ENCODE data around the gene TTK. TPM values are rescaled to one million over a fixed set of nuclear protein-coding genes. Genes with fewer than 3 reads are reported as not detected.
"Not testable (repeated sequence)": the region's sequence is repeated elsewhere in the genome, so short reads cannot be mapped to it uniquely, and the experiment has no call there.

Gene TTK
- total RNA-seq, 2 experiments from 2014 or later: 46.0 to 49.5 TPM

- H2AFZ ChIP-seq (ENCODE audit: low read length): no peak overlapping the region
- BruUV-seq (replicated peaks): no TSS peak
- no peak for DNase-seq (ENCODE audit: low spot score)
Observed at GRCh38 chr6:80029470-80029869, 25.0 kb downstream of the TTK start.

GRCh38 chr6:80048220-80048619 is 43.8 kb downstream of the TTK start:
- H4K20me1 ChIP-seq (ENCODE audit: insufficient read depth, low read length); H3K9me3 ChIP-seq (ENCODE audit: low read length); CTCF ChIA-PET (ENCODE audit: unreplicated experiment); H3K4me3 ChIP-seq (ENCODE audit: low read depth, low read length, poor library complexity, severe bottlenecking); BruUV-seq (replicated peaks); H3K4me2 ChIP-seq (ENCODE audit: low read length); H3K9me2 ChIP-seq (ENCODE audit: insufficient read depth, low read length); H3K4me1 ChIP-seq (ENCODE audit: insufficient read depth, low read length, poor library complexity, severe bottlenecking); H3K79me2 ChIP-seq (ENCODE audit: insufficient read depth, low read depth, low read length); H3K27ac ChIP-seq (ENCODE audit: low read depth, low read length, poor library complexity, severe bottlenecking); DNase-seq (ENCODE audit: low spot score); H2AFZ ChIP-seq (ENCODE audit: low read length): not testable (repeated sequence)
- intact Hi-C loops (cut with micrococcal nuclease; ENCODE audit: unreplicated experiment): loop anchor here (5.0 kb wide), 1 partner anchor 36 kb away; no protein-coding TSS in a partner anchor
- peaks cover 32% of the 10 kb centered on the region for H3K36me3 ChIP-seq (ENCODE audit: insufficient read depth, low read length)
- POLR2A ChIA-PET: interaction anchor here (0.8 kb wide), 1 partner anchor 39 kb away, joined by 4 read pairs; no protein-coding TSS in a partner anchor

More at GRCh38 chr6:80029470-80029869, 25.0 kb downstream of the TTK start:
- no peaks in the 10 kb centered on the region for H3K9me3 ChIP-seq (ENCODE audit: low read length)
- ChIA-PET CTCF (ENCODE audit: unreplicated experiment) (no interaction called here), POLR2A (interaction anchor here (0.9 to 3.0 kb wide), 4 partner anchors 10 to 57 kb away, joined by 3 to 22 read pairs (median 4); partner anchors contain the start of gene TTK)
- no peak overlapping the region for H3K27ac ChIP-seq (ENCODE audit: low read depth, low read length, poor library complexity, severe bottlenecking)
- H4K20me1 ChIP-seq (ENCODE audit: insufficient read depth, low read length): no peaks in the 10 kb centered on the region
- H3K4me2 ChIP-seq (ENCODE audit: low read length): no peak overlapping the region
- no peaks in the 10 kb centered on the region for H3K79me2 ChIP-seq (ENCODE audit: insufficient read depth, low read depth, low read length)
- H3K4me1 ChIP-seq (ENCODE audit: insufficient read depth, low read length, poor library complexity, severe bottlenecking): no peaks in the 10 kb centered on the region
- no peaks in the 10 kb centered on the region for H3K9me2 ChIP-seq (ENCODE audit: insufficient read depth, low read length)
- peaks cover 93% of the 10 kb centered on the region for H3K36me3 ChIP-seq (ENCODE audit: insufficient read depth, low read length)
- intact Hi-C loops (cut with micrococcal nuclease; ENCODE audit: unreplicated experiment): no loop called here
- no peak for TF ChIP-seq CTCF (conservative IDR thresholded peaks at IDR 0.05; ENCODE audit: low read length)
- no peak for TF ChIP-seq EZH2phosphoT487 (IDR thresholded peaks at IDR 0.05; ENCODE audit: borderline replicate concordance, low read depth, low read length)
- no peak overlapping the region for H3K4me3 ChIP-seq (ENCODE audit: low read depth, low read length, poor library complexity, severe bottlenecking)

DNA sequence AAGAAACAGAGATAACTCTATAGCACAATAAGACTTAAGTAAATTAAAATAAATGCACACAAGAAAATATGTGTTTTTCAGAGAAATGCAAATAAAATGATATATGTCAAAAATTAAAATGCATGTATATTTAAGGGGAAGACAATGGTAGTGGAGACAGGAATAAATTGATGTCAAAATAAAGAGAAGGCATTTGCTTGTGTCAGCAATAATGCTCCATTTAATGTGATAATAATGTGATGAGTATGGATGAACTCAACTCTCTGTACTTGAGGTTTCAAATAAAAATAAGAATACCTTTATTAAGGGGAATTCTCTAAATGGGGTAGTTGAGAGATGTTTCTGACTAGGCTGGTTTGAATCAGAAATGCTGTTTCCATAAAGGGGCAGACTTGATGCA is 56.3 kb downstream of the TTK start:
- Histone ChIP-seq H3K9me2 (ENCODE audit: insufficient read depth, low read length) (no peaks in the 10 kb centered on the region), H3K36me3 (ENCODE audit: insufficient read depth, low read length) (no peaks in the 10 kb centered on the region; the same call in 1 of the 2 replicates), H3K4me3 (ENCODE audit: low read depth, low read length, poor library complexity, severe bottlenecking) (no peak overlapping the region), H3K4me1 (ENCODE audit: insufficient read depth, low read length, poor library complexity, severe bottlenecking) (no peaks in the 10 kb centered on the region), H3K4me2 (ENCODE audit: low read length) (no peak overlapping the region), H3K9me3 (ENCODE audit: low read length) (no peaks in the 10 kb centered on the region), H4K20me1 (ENCODE audit: insufficient read depth, low read length) (no peaks in the 10 kb centered on the region), H3K79me2 (ENCODE audit: insufficient read depth, low read depth, low read length) (no peaks in the 10 kb centered on the region), H3K27ac (ENCODE audit: low read depth, low read length, poor library complexity, severe bottlenecking) (no peak overlapping the region), H2AFZ (ENCODE audit: low read length) (no peak overlapping the region)
- ChIA-PET CTCF (ENCODE audit: unreplicated experiment) (no interaction called here), POLR2A (interaction anchor here (1.5 kb wide), 1 partner anchor 11 kb away, joined by 3 read pairs; no protein-coding TSS in a partner anchor)
- BruUV-seq (replicated peaks): no TSS peak
- intact Hi-C loops (cut with micrococcal nuclease; ENCODE audit: unreplicated experiment): no loop called here
- no peak for TF ChIP-seq EZH2phosphoT487 (IDR thresholded peaks at IDR 0.05; ENCODE audit: borderline replicate concordance, low read depth, low read length)
- no peak for TF ChIP-seq CTCF (conservative IDR thresholded peaks at IDR 0.05; ENCODE audit: low read length)
- no peak for DNase-seq (ENCODE audit: low spot score)

DNA sequence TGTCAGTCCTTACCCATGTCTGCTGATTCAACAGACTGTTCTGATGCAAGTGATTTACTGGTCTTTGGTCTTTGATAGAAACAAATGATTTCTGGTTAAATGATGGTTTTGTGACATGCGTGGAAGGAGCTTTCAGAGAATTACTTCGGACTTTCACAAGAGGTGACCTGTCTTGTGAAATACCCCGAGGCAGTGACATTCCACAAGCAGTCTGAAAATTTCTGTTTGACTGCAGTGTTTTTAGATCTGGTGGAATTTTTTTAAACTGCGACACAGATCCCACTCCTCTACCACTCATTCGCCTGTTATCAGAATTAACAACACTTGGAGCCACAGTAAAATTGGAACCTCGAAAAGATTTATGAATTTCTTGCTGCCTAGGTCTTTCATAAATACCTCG is 63.7 kb downstream of the TTK start:
- DNase-seq (ENCODE audit: low spot score); POLR2A ChIA-PET; H3K36me3 ChIP-seq (ENCODE audit: insufficient read depth, low read length); H3K4me2 ChIP-seq (ENCODE audit: low read length); H2AFZ ChIP-seq (ENCODE audit: low read length); intact Hi-C loops (cut with micrococcal nuclease; ENCODE audit: unreplicated experiment); H3K79me2 ChIP-seq (ENCODE audit: insufficient read depth, low read depth, low read length); CTCF ChIA-PET (ENCODE audit: unreplicated experiment); H4K20me1 ChIP-seq (ENCODE audit: insufficient read depth, low read length); BruUV-seq (replicated peaks); H3K9me3 ChIP-seq (ENCODE audit: low read length); H3K9me2 ChIP-seq (ENCODE audit: insufficient read depth, low read length); H3K4me1 ChIP-seq (ENCODE audit: insufficient read depth, low read length, poor library complexity, severe bottlenecking); H3K4me3 ChIP-seq (ENCODE audit: low read depth, low read length, poor library complexity, severe bottlenecking); H3K27ac ChIP-seq (ENCODE audit: low read depth, low read length, poor library complexity, severe bottlenecking): not testable (repeated sequence)

- H3K9me3 ChIP-seq (ENCODE audit: low read length); intact Hi-C loops (cut with micrococcal nuclease; ENCODE audit: unreplicated experiment); POLR2A ChIA-PET; H3K4me1 ChIP-seq (ENCODE audit: insufficient read depth, low read length, poor library complexity, severe bottlenecking); DNase-seq (ENCODE audit: low spot score); BruUV-seq (replicated peaks); H4K20me1 ChIP-seq (ENCODE audit: insufficient read depth, low read length); H3K36me3 ChIP-seq (ENCODE audit: insufficient read depth, low read length); H2AFZ ChIP-seq (ENCODE audit: low read length); H3K27ac ChIP-seq (ENCODE audit: low read depth, low read length, poor library complexity, severe bottlenecking); H3K4me3 ChIP-seq (ENCODE audit: low read depth, low read length, poor library complexity, severe bottlenecking); H3K9me2 ChIP-seq (ENCODE audit: insufficient read depth, low read length); H3K79me2 ChIP-seq (ENCODE audit: insufficient read depth, low read depth, low read length); CTCF ChIA-PET (ENCODE audit: unreplicated experiment); H3K4me2 ChIP-seq (ENCODE audit: low read length): not testable (repeated sequence)
Observed at GRCh38 chr6:80070431-80070830, 66.0 kb downstream of the TTK start.

Measured in OCI-LY7 (cell line).